Measurements from ENCODE around the gene OGG1.

The OGG1 gene

GRCh38 chr3:9787714-9788113 lies 38.0 kb downstream of the OGG1 start:
- FAIRE-seq: no peak

DNA sequence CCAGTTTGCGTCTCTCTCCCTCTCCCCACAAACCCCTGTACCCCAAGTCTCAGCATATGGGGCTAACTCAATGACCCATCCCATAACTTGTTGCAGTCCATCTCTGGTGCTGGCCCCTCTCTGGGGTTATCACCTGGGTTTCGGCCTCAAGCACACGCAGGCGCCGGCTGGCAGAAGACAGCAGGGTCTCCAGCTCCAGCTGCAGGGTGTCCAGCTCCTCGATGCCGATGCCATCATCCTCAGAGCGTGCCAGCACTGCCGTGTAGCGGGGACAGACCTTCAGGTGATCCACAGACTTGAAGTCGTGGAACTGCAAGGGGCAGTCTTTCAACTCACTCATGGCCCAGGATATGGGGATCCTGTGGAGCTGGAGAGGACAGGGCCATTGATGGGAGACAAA lies 41.4 kb downstream of the OGG1 start:
- FAIRE-seq: no peak

GRCh38 chr3:9791790-9792404 lies 42.1 kb downstream of the OGG1 start:
- no peak for FAIRE-seq

GRCh38 chr3:9792405-9793160 lies 42.8 kb downstream of the OGG1 start, which contains the start of the genes ARPC4 and TADA3:
Gene ARPC4 (plus strand): TSS chr3:9793082. CDS start chr3:9793122, 40 bp downstream.
Gene TADA3 (minus strand): TSS chr3:9792473. CDS start chr3:9791466, 1,007 bp downstream.
- no peak for FAIRE-seq

- no peak for FAIRE-seq
These were observed 43.5 kb downstream of the OGG1 start for GRCh38 chr3:9793161-9793781.

DNA sequence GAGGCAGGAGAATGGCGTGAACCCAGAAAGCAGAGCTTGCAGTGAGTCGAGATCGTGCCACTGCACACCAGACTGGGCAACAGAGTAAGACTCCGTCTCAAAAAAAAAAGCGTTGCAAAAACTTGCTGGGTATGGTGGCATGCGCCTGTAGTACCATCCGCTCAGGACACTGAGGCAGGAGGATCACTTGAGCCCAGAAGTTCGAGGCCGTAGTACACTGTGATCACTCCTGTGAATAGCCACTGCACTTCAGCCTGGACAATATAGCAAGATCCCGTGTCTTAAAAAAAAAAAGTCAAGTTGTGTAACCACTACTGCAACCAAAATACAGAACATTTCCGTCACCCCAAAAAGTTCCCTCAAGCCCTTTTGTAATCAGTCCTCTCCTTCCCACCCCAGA lies 44.6 kb downstream of the OGG1 start:
- FAIRE-seq: no peak

DNA sequence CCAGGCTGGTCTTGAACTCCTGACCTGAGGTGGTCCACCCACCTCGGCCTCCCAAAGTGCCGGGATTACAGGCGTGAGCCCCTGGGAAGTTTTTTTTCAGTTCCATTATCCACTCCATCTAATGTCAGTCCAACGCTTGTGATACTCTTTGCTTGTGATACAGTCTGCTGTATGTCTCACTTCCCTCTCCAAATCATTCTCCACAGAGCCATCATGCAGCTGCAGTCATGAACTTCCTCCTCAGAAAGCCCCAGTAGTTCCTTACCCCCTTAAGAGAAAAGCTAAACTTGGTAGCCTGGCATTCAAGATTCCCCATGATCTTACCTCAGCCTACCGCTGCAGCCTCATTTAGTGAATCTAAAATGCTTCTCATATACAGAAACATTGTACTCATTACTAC lies 45.5 kb downstream of the OGG1 start:
- FAIRE-seq: no peak

DNA sequence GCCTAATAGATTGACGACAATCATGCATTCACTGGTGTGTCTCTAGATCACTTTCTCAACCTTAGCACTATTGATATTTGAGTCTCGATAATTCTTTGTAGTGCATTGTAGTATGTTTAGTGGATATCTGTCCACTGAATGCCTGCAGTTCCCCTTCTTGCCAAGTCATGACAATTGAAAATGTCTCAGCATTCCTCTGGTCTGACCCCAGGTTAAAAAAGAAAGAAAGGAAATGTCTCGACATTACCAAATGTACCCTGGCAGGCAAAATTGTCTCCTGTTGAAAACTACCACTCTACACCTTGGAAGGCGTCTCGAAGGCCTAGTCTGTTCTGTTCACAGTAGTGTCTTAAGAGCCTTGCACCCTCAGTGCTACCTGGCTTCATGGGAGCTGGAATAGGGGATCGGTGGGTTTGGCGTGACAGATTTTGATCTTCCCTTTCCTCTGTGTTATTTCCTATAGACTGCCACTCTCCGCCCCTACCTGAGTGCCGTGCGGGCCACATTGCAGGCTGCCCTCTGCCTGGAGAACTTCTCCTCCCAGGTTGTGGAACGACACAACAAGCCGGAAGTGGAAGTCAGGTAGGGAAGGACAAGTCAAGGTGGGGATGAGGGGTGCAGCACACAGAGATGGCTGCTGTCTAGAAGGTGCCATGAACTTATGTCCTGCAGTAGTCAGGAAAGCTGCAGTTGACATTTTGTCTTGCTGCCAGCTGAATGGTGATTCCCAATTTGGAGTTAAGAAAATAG lies 47.6 kb downstream of the OGG1 start:
- no peak for FAIRE-seq

GRCh38 chr3:9800529-9800928 lies 50.8 kb downstream of the OGG1 start:
- FAIRE-seq: no peak

GRCh38 chr3:9803494-9803893 lies 53.7 kb downstream of the OGG1 start:
- FAIRE-seq: no peak

DNA sequence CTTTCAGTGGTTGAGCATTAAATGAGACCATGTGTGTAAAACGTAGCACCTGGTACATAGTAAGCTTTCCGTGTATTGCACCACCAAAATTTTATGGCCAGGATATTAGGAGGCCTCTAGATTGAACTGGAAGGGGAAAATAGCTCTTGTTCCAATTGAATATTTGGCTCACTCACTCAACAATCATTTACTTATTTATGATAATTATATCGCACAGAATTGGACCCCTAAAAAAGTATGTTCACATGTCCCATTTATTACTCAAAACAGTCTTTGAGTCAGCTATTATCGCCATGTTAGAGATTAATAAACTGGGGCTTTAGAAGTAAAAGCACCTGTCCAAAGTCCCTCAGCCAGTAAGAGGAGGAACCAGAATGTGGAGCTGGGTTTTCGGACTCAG lies 55.2 kb downstream of the OGG1 start:
- FAIRE-seq: no peak

DNA sequence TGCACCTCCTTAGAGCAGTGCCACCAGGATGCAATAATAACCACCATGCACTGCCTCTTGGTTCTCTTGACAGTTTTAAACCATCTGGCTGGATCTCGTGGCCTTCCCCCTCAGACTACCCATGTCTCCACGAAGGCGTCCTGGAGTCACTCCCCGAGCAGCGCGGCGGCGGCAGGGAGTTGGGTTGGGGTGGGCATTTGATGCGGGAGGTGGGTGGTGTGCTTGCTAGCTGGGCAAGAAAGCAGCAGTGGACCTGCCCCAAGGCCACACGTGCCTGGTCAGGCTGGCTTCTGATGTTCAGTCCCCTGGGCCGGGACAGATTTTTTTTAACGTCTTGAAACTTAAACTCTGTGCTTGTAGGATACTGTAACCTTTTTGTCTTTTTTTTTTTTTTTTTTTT lies 56.4 kb downstream of the OGG1 start:
- FAIRE-seq: no peak

All from TTC549 (cell line).